Stimulated activated CD4-positive, alpha-beta T cell treated with anti-CD3 and anti-CD28 coated beads, Interleukin-2, amount 100 ng/mL, for 48 hours (primary cell): Measurements from ENCODE around the gene COL7A1.

ENCODE experiments used
- DNase-seq, 2 donors: peaks; one replicate each; pipeline ENCODE4 v3.0.0-alpha.2; 2020

The COL7A1 gene

DNA sequence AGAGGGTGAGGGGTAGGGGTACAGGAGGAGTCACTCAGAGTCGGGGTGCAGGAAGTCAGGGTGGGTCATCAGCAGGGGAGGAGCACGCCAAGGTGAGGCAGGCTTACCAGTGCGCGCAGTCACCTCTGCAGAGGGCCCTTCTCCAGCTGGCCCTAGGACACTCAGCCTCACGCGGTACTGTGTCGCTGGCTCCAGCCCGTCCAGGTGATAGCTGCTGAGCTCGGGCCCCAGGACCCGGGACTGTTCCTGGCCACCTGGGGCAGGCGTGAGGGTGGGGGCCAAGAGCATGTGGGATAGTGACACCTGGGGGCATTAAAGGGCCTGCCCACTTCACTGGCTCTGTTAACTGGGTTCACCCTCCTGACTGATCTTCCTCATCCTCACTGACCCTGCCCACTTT, 7.4 kb downstream of the COL7A1 start:
- no peak for DNase-seq

DNA sequence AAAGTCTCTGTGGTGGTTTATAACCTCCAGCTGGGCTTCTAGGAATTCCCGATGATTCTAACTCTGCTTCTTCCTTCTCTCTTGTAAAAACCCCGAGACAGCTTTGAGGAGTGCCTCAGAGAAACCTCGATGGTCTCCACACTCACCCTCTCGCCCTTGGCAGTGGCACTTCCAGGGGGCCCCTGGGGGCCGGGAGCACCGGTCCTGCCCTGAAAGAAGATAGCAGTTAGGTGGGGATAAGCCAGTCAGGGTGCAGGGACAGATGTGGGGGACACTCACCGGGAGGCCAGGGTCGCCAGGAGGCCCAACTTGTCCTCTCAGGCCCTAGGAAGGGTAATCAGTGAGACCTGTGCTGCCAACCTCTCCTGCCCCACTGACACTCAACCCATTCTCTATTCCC, 9.7 kb downstream of the COL7A1 start:
- DNase-seq, result no peak

- no peak for DNase-seq
Measured at GRCh38 chr3:48584836-48585235, 10.3 kb downstream of the COL7A1 start.

- DNase-seq, result no peak
Measured at GRCh38 chr3:48581621-48582481, 13.3 kb downstream of the COL7A1 start.

GRCh38 chr3:48576647-48577046, 18.5 kb downstream of the COL7A1 start:
- no peak for DNase-seq

GRCh38 chr3:48575366-48575765, 19.8 kb downstream of the COL7A1 start:
- DNase-seq, result no peak

DNA sequence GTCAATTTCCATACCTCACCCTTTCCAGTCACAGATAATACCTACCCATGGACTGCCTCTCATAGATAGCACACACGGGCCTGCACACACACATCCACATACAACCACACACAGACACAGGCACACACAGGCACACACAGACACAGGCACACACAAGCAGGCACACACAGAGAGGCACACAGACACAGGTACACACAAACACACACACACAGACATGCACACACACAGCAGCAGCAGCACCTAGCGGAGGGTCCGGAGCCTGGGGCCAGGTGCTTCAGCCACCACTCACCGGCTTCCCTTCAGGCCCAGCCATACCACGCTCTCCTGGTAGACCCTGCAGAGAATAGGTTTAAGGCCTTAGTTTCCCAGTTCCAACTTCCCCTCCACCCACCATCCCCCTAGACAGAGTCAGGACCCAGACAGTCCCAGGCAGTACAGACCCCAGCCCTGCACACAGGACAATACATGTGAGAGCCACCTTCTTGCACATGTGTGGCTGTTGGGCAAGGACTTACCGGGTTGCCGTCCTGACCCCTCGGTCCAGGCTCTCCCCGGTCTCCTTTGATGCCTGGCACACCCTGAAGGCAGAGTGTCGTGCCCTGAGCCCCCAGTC, 21.1 kb downstream of the COL7A1 start:
- no peak for DNase-seq

DNA sequence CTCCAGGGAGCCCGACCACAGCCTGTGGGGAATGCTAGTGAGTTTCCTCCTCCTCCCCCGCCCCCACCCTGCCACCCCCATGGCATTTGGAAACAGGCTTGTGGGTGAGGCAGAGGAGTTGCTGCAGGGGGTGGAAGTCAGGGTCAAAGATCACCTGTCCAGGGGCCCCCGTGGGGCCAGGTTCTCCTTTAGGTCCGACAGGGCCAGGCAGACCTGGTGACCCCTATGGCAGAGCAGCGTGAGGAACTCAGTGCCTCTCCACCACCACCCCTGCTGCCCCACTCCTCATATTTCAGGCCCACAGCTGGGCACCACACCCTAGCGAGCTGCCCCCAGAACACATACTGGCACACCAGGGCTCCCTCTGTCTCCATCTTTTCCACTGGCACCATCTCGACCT, 22.6 kb downstream of the COL7A1 start:
- no peak for DNase-seq

DNA sequence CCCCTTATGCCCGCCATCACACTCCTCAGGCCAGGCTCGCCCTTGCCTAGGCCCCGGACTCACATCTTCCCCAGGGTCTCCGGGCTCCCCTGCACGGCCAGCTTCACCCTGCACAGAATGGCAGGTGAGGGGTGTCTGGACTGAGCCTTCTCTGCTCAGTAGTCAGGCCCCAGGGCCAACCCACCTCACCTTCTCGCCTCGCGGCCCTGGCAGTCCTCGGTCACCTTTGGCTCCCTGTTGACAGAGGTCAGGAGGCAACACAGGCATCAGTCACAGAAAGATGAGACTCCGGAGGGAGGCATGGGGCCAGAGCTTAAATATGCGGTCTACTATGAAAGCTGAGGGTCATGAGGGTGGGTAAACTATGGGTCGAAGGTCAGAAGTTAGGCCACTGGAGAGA, 23.2 kb downstream of the COL7A1 start:
- no peak for DNase-seq

GRCh38 chr3:48569808-48570450, 25.2 kb downstream of the COL7A1 start:
- DNase-seq, result no peak

GRCh38 chr3:48569400-48569799, 25.7 kb downstream of the COL7A1 start:
- DNase-seq, result no peak

- DNase-seq, result no peak
Measured at GRCh38 chr3:48568476-48568875, 26.7 kb downstream of the COL7A1 start.

DNA sequence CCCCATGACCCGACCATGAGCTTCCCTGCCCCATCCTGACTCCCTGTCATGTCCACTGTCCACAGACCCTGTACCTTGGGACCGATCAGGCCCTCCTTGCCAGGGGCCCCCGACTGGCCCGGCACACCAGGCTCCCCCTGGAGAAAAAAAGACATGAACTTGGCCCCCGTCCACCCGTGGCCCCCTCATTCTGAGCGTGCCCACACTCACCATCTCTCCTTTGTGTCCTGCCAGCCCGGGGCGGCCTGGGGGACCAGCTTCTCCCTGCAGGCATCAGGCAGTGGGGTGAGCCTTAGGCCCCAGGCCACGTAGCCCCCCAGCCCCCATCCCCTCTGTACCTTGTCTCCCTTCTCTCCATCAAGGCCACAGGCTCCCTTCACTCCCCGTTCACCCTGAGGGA, 27.6 kb downstream of the COL7A1 start:
- DNase-seq, result no peak

DNA sequence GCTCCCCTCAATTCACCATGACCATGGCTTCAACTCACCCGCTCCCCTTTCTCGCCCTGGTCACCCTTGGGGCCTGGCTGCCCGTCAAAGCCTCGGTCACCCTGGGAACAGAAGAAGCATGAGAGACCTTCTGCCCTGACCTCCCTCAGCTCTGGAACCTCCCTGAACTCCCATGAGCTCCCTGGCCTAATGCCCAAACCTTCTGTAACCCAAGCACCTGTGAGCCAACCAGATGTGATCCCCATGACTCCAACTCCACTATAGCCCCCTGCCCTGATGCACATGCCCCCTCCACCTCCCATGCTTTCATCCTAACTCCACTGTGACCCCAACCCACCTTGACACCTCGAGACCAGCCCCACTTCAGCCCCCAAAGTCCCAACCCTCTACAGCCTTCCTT, 28.0 kb downstream of the COL7A1 start:
- no peak for DNase-seq

- DNase-seq, result no peak
Measured at GRCh38 chr3:48566401-48566760, 28.7 kb downstream of the COL7A1 start.

DNA sequence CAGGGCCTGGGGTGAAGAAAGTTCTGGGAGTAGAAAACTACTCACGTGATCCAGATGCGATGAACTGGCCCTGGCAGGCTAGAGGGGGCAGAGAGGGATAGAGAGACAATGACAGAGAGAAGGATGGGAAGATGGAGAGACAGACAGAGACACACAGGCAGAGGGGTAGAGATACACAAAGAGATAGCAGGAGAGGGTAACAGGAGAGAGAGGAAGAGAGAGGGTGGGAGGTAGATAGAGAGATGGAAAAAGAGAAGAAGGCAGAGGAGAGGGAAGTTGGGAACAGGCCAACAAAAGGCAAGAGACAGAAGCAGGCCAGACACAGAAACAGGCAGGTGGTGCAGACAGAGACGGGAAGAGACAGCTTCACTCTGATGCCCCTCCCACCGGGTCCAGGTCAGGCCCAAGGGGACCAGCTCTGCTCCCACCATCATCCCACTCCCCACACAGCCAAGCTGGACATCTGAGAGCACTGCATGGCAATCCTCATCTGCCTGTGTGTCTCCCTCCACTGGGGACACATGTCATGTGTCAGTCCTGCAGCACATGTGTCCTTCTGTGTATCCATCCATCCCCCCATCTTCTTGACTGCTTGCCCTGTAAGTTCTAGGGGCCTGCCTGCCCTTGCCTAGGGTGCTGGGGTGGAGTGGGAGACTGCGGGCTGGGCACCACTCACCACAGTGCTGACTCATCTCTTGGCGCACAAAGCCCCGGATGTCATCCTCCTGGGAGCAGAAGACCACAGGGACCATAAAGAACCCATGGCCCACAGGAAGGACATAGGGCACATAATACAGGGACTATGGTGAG, 29.3 kb downstream of the COL7A1 start:
- no peak for DNase-seq

GRCh38 chr3:48565186-48565585, 29.9 kb downstream of the COL7A1 start:
- DNase-seq, result no peak

- DNase-seq, result no peak
Measured at GRCh38 chr3:48564667-48565066, 30.5 kb downstream of the COL7A1 start.

DNA sequence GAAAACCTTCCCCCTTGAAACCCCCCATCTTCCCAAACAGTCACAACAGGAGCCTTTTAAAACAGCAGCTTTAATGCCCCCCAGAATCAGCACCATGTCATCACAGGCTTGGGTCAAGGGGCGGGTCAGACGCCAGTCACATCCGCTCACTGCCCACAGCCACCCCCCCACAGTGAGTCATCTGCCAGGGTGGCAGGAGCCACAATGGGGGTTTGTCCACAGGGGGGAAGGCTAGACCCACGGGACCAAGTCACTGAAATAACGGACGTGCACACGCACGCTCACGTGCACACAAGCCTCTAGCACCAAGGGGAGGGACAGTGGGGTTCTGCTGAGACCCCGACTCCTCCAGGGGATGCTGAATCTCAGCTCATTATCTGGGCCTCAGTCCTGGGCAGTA, 31.1 kb downstream of the COL7A1 start:
- no peak for DNase-seq

DNA sequence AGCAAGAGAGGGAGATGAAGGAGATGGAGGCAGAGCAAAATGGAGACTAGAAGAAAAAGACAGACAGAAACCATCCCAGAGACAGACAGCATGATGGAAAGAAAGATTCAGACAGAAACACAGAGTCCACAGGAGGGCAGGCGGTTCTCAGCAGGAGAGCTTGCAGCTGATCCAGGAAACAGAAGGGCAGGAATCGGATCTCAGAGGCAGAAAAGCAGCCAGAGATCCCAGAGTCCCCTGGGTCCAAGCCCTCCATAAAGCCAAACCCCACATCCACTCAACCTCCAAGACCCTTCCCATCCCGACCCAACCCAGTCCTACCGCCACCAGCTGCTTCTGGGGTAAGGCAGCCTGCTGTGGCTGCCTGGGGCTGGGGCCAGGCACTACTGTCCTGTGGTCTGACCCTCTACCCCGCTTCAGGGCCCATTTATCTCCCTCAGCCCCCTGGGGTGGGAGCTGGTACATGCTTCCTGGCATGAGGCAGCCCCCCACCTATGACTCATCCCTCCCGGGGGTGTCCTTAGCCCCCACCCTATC, 31.7 kb downstream of the COL7A1 start, which contains the start of gene UCN2:
UCN2 (minus strand) TSS at position 400 of the 537 bp plus-strand sequence. CDS start 657 bp downstream, outside the sequence.
- no peak for DNase-seq

GRCh38 chr3:48562367-48563095, 32.6 kb downstream of the COL7A1 start:
- no peak for DNase-seq
